Ureter (tissue), 1 donor: Measurements from ENCODE around the gene COX7B2. TPM values are rescaled to one million over a fixed set of nuclear protein-coding genes. Genes with fewer than 3 reads are reported as not detected.

Source experiments
- DNase-seq: peaks from one replicate; pipeline ENCODE4 v3.0.0-alpha.2; 2020; ENCODE audit warnings: low spot score
- total RNA-seq: library from RNA; stranded (reverse); gene quantifications from one replicate; pipeline ENCODE4 v1.2.4, GENCODE V29; 2023
- donor health status: DM: yes; HTN: yes; CAD: no.

The COX7B2 gene
- total RNA-seq, 1 donor from 2014 or later, result not detected

DNA sequence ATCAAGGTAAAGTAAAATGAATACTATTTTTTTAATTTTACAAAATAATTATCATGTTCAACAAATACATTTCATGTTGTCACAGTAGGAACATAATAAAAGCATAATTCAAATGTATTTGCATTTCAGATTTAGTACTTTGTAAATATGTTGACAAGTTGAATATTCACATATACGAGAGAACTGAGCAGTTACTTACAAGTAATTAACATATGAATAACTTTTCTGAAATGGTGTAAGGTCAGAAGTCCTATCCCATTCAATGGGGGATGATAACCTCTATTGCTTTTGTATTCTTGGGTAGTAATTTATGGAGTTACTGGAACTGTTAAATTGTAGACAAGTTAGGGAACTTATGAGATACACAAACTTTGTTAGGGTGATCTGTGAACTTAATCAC lies 191.1 kb downstream of the COX7B2 start:
- no peak for DNase-seq

DNA sequence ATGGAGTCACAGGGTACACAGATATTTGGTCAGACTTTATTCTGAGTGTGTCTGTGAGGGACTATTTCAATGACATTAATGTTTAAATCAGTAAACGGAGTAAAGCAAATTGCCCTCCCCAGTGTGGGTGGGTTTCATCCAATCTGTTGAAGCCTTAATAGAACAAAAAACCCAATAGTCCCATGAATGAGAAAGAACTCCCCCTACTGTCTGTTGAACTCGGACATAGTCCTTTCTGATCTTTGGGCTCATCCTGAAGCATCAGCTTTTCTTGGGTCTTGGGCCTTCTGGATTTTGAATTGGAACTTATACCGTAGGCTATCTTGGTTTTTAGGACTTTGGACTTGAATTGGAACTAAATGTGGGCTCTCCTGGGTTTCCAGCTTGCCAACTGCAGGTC lies 193.6 kb downstream of the COX7B2 start:
- no peak for DNase-seq

DNA sequence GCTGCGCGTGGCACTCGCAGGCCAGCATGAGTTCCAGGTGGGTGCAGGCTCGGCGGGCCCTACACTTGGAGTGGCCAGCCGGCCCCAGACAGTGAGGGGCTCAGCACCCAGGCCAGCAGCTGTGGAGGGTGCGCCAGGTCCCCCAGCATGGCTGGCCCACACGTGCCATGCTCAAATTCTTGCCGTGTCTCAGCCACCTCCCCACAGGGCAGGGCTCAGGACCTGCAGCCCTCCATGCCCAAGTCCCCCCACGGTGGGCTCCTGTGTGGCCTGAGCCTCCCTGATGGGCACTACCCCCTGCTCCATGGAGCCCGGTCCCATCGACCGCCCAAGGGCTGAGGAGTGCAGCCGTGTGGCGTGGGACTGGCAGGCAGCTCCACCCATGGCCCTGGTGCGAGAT lies 210.2 kb downstream of the COX7B2 start:
- DNase-seq, result no peak

Other genes starting within 250 kb of the COX7B2 start
- gene GABRA4, start 84.3 kb upstream of the COX7B2 start, total RNA-seq, result not detected
- gene GABRB1, start 122.3 kb upstream of the COX7B2 start, total RNA-seq, result not detected